Measurements from ENCODE around the gene BARX2.

- TF ChIP-seq POLR2A (IDR thresholded peaks at IDR 0.05; ENCODE audit: low read depth, low read length) (no peak), POLR2AphosphoS5 (IDR thresholded peaks at IDR 0.05; ENCODE audit: low read depth, low read length) (no peak), TAF1 (IDR thresholded peaks at IDR 0.05; ENCODE audit: borderline replicate concordance, low read depth, low read length) (no peak)
Measured at GRCh38 chr11:129333873-129334272, 41.8 kb upstream of the BARX2 start.

Data from GM12892 (cell line).